Colonic mucosa (tissue), 4 donors: ENCODE data around the gene INSYN1. TPM values are rescaled to one million over a fixed set of nuclear protein-coding genes. Genes with fewer than 3 reads are reported as not detected.

Source experiments
- DNase-seq: peaks from one replicate; pipeline ENCODE4 v3.0.0-alpha.2; 2020
- H3K27ac ChIP-seq: fragments of 200-600 bp; one replicate; pipeline ENCODE4 v1.8.0; 2021
- H3K27me3 ChIP-seq: fragments of 200-600 bp; one replicate; pipeline ENCODE4 v1.8.0; 2021
- H3K36me3 ChIP-seq: fragments of 200-600 bp; one replicate; pipeline ENCODE4 v1.8.0; 2021
- H3K4me1 ChIP-seq: fragments of 200-600 bp; one replicate; pipeline ENCODE4 v1.8.0; 2021; ENCODE audit warnings: mild to moderate bottlenecking
- H3K4me3 ChIP-seq: fragments of 200-600 bp; one replicate; pipeline ENCODE4 v1.8.0; 2021
- H3K9ac ChIP-seq, 2 donors: one replicate each; pipeline ENCODE4 v1.7.0; 2013; ENCODE audit warnings: control low read depth in 2 of 2, low read depth in 2 of 2, low read length in 2 of 2
- H3K9me3 ChIP-seq: fragments of 200-600 bp; one replicate; pipeline ENCODE4 v1.8.0; 2021
- intact Hi-C: fragments of 100-400 bp; cut with DNase I; formaldehyde crosslinking; loops from one replicate; pipeline ENCODE4 v1.14.1; 2022
- total RNA-seq, 2 donors: library from RNA; stranded (reverse); fragmentation: NEBNext Ultra II Directional in 1 of 2; extraction: Animal tissue kit (Norgen Biotek cat#: 25700) in 1 of 2; gene quantifications; one replicate each; pipeline ENCODE4 v1.2.1, GENCODE V29; 2021
- TF ChIP-seq, protein P1 (sequence below): fragments of 200-600 bp; IDR thresholded peaks from one replicate; pipeline ENCODE4 v1.8.0; 2022; ENCODE audit warnings: antibody characterized with exemption, mild to moderate bottlenecking
- donor health status: healthy.
- donor health status: DM: no; HTN: no; CAD: no.
- donor health status: DM: no; HTN: no; CAD: no.

Gene INSYN1
- total RNA-seq, 2 donors from 2014 or later = 0.32 to 0.58 TPM

DNA sequence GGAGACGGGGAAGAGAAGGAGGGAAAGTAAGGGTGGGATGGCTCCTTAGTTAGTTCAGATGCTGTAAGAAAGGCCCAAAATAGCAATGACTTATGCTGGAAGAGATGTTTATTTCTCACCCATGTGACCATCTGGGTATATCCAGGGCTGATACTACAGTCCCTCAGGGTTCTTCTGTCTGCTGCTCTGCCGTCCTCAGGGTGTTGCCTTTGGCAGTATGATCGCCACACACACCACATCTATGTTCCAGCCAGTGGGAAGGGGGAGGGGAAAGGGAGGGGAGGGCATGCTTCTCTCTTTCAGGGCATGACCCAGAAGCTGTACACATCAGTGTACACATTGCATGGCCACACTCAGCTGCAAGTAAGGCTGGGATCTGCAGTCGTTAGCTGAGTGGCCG is 58.7 kb downstream of the INSYN1 start:
- no peaks in the 10 kb centered on the region for H3K36me3 ChIP-seq
- no peak overlapping the region for H3K27ac ChIP-seq
- DNase-seq = no peak
- no peaks in the 10 kb centered on the region for H3K4me1 ChIP-seq
- H3K9ac ChIP-seq = no peak overlapping the region
- no peaks in the 10 kb centered on the region for H3K9me3 ChIP-seq
- intact Hi-C loops = no loop called here
- H3K27me3 ChIP-seq = no peaks in the 10 kb centered on the region
- TF ChIP-seq, protein P1, sequence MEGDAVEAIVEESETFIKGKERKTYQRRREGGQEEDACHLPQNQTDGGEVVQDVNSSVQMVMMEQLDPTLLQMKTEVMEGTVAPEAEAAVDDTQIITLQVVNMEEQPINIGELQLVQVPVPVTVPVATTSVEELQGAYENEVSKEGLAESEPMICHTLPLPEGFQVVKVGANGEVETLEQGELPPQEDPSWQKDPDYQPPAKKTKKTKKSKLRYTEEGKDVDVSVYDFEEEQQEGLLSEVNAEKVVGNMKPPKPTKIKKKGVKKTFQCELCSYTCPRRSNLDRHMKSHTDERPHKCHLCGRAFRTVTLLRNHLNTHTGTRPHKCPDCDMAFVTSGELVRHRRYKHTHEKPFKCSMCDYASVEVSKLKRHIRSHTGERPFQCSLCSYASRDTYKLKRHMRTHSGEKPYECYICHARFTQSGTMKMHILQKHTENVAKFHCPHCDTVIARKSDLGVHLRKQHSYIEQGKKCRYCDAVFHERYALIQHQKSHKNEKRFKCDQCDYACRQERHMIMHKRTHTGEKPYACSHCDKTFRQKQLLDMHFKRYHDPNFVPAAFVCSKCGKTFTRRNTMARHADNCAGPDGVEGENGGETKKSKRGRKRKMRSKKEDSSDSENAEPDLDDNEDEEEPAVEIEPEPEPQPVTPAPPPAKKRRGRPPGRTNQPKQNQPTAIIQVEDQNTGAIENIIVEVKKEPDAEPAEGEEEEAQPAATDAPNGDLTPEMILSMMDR = no peak
- no peak overlapping the region for H3K4me3 ChIP-seq

DNA sequence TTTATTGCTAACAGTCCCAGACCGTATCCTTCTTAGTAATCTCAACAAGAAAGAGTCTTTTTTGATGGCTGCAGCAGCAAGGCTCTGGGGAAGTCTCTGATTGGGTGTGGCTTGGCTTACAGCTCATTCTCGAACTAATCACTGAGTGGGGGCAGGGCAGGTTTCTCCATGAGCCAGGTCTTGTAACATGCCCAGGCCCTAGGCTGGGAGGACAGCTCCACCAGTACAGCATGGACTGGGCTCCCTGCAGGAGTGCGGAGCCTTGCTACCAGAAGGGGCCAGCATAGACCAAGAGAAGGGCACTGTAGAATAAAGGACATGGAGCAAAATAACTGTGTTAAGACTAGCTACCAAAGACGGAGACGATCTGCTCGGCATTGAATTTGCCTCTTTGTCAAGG is 61.8 kb downstream of the INSYN1 start:
- H3K4me3 ChIP-seq = no peak overlapping the region
- no peaks in the 10 kb centered on the region for H3K4me1 ChIP-seq
- no peaks in the 10 kb centered on the region for H3K9me3 ChIP-seq
- no peaks in the 10 kb centered on the region for H3K36me3 ChIP-seq
- intact Hi-C loops = no loop called here
- TF ChIP-seq, protein P1 = no peak
- no peak overlapping the region for H3K27ac ChIP-seq
- H3K9ac ChIP-seq = no peak overlapping the region
- DNase-seq = peak; percentile 66
- no peaks in the 10 kb centered on the region for H3K27me3 ChIP-seq

DNA sequence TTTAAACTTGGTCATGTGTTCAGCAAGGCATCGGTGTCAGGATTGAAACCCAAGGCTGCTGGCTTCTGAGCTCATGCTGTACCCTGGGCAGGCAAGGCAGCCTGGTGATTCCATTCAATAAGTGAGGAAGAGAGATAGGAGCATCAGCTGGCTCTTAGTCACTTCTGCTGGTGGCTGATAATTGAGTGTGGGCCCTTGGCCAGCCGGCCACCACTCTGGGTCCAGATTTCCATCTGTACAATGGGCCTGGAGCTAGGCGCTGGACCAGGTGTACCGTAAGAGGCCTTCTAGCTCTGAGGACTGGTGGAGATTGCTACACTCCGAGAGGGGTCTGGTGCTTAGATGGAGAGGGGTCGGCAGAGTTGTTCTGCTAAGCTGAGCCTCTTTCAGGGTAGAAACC is 64.7 kb downstream of the INSYN1 start:
- Histone ChIP-seq H3K4me1 (no peaks in the 10 kb centered on the region), H3K27ac (no peak overlapping the region), H3K9ac (no peak overlapping the region), H3K36me3 (no peaks in the 10 kb centered on the region), H3K4me3 (no peak overlapping the region), H3K9me3 (no peaks in the 10 kb centered on the region), H3K27me3 (no peaks in the 10 kb centered on the region)
- TF ChIP-seq, protein P1 = no peak
- intact Hi-C loops = no loop called here
- no peak for DNase-seq

DNA sequence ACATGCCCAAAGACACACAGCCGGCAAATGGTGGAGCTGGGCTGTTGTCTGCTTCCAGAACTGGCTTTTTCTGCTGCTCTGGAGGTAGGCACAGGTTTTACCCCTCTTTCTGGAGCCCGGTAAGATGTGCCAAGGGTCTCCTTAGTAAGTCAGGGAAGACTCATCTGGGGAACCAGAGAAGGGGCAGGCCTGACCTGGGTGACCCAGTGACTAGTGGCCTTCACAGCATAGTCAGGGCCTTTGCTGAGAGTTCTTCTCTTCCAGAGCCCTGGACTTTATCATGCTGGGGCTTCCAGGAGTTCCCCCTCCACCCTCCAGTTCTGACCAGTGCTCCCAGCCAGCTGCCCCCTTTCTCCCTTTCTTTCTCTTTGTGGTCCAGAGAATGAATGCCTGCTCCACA is 65.8 kb downstream of the INSYN1 start:
- Histone ChIP-seq H3K4me3 (no peak overlapping the region), H3K9me3 (no peaks in the 10 kb centered on the region), H3K27me3 (no peaks in the 10 kb centered on the region), H3K4me1 (no peaks in the 10 kb centered on the region), H3K9ac (no peak overlapping the region), H3K27ac (no peak overlapping the region), H3K36me3 (no peaks in the 10 kb centered on the region)
- DNase-seq = no peak
- intact Hi-C loops = no loop called here
- TF ChIP-seq, protein P1 = no peak

DNA sequence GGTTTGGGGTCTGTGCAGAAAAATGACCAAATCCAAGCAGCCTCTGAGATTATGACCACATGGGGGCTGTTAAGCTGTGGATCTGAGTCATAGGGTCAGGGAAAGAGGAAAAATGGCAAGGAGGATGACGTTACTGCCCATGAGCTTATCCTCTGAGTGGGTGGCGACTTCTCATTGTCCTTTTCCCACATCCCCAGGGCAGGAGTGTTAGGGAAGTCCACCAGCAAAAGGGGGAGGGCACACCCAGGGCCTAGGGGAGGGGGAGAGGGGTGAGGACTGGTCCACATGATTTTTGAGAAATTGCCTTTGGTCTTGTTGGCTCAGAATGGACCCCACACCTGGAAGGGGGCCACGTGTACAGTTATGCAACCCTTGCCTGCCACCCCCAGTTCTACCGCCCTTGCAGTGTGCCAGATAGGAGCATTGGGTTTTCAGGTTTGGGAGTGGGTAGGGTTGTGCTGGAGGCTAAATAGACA is 66.3 kb downstream of the INSYN1 start:
- intact Hi-C loops = no loop called here
- no peaks in the 10 kb centered on the region for H3K27me3 ChIP-seq
- H3K36me3 ChIP-seq = no peaks in the 10 kb centered on the region
- DNase-seq = no peak
- no peak overlapping the region for H3K4me3 ChIP-seq
- TF ChIP-seq, protein P1 = no peak
- no peaks in the 10 kb centered on the region for H3K9me3 ChIP-seq
- no peak overlapping the region for H3K9ac ChIP-seq
- H3K4me1 ChIP-seq = no peaks in the 10 kb centered on the region
- H3K27ac ChIP-seq = no peak overlapping the region

DNA sequence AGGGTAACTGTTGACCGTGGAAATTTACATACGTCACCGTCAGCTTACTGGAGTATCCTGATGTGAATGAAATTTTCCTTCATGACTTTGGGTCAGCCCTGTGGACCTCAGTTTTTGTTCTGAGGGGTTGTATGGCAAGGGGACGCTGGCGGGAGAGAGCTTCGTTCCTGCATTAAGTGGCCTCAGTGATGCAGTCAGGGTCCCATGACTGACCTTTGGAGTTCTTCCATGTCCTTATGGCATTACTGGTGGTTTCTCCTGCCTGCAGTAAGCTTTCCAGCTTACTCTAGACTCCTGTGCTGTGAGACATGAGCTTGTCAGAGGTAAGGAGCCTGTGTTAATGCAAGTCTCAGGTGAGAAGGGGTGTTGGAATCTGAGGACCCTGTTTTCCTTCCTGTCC is 67.2 kb downstream of the INSYN1 start:
- no peak overlapping the region for H3K9ac ChIP-seq
- no peak for DNase-seq

More for the DNA sequence above, 67.2 kb downstream of the INSYN1 start:
- Histone ChIP-seq H3K27ac (no peak overlapping the region), H3K27me3 (no peaks in the 10 kb centered on the region), H3K9me3 (no peaks in the 10 kb centered on the region), H3K4me3 (no peak overlapping the region), H3K4me1 (no peaks in the 10 kb centered on the region), H3K36me3 (no peaks in the 10 kb centered on the region)
- TF ChIP-seq, protein P1 = no peak
- intact Hi-C loops = no loop called here
